CD4-positive, alpha-beta memory T cell (primary cell): ENCODE measurements around the gene SLC47A2. TPM values are rescaled to one million over a fixed set of nuclear protein-coding genes. Genes with fewer than 3 reads are reported as not detected.
A peak's percentile ranks its signal among the peaks of the same experiment; 100 is the strongest.

Experiments used
- CTCF ChIA-PET: fragments of 350-600 bp; sonication (Branson Sonifier 250); formaldehyde crosslinking; loops from one replicate; lab custom pipeline; 2021; ENCODE audit warnings: inconsistent platforms; ENCODE audit not compliant: partially characterized antibody; lab: Charles Lee
- POLR2A ChIA-PET: fragments of 350-600 bp; sonication (Branson Sonifier 250); formaldehyde crosslinking; loops from one replicate; lab custom pipeline; 2021; ENCODE audit not compliant: partially characterized antibody; lab: Charles Lee
- DNase-seq, 5 donors: peaks; one replicate each; pipeline versions ENCODE4 v3.0.0 to v3.0.0-alpha.2; 2020 to 2022; ENCODE audit warnings: mixed read lengths in 1 of 5
- H3K27ac ChIP-seq: one replicate; pipeline ENCODE4 v1.7.0; 2013; ENCODE audit warnings: low read depth, low read length
- H3K27me3 ChIP-seq: 2 replicates; pipeline ENCODE4 v1.7.0; 2013; ENCODE audit warnings: mild to moderate bottlenecking, low read length, moderate library complexity; ENCODE audit not compliant: insufficient read depth
- H3K36me3 ChIP-seq: 2 replicates; pipeline ENCODE4 v1.7.0; 2013; ENCODE audit warnings: mild to moderate bottlenecking, low read length, moderate library complexity; ENCODE audit not compliant: insufficient read depth
- H3K4me1 ChIP-seq: 2 replicates; pipeline ENCODE4 v1.7.0; 2013; ENCODE audit warnings: mild to moderate bottlenecking, low read length, moderate library complexity; ENCODE audit not compliant: insufficient read depth
- H3K4me3 ChIP-seq, 2 donors: one replicate each; pipeline ENCODE4 v1.7.0; 2013; ENCODE audit warnings: low read length in 2 of 2, mild to moderate bottlenecking in 1 of 2
- H3K9me3 ChIP-seq, 2 donors: one replicate each; pipeline ENCODE4 v1.7.0; 2013; ENCODE audit warnings: low read length in 2 of 2, control low read depth in 1 of 2; ENCODE audit not compliant: control insufficient read depth in 1 of 2
- H3K27ac Mint-ChIP-seq, 7 donors: one replicate each; pipeline ENCODE4 v1.8.0; 2020 to 2021; ENCODE audit warnings: mixed read lengths in 7 of 7, mild to moderate bottlenecking in 6 of 7, inconsistent platforms in 3 of 7, moderate library complexity in 3 of 7
- H3K27me3 Mint-ChIP-seq, 2 donors: one replicate each; pipeline ENCODE4 v1.8.0; 2020 to 2021; ENCODE audit warnings: mixed read lengths in 2 of 2
- H3K36me3 Mint-ChIP-seq, 2 donors: one replicate each; pipeline ENCODE4 v1.8.0; 2020 to 2021; ENCODE audit warnings: mixed read lengths in 2 of 2, inconsistent platforms in 1 of 2, mild to moderate bottlenecking in 1 of 2
- H3K4me1 Mint-ChIP-seq, 4 donors: one replicate each; pipeline ENCODE4 v1.8.0; 2020 to 2021; ENCODE audit warnings: mixed read lengths in 4 of 4, mild to moderate bottlenecking in 1 of 4
- H3K4me3 Mint-ChIP-seq, 8 donors: one replicate each; pipeline ENCODE4 v1.8.0; 2020 to 2021; ENCODE audit warnings: mixed read lengths in 8 of 8, mild to moderate bottlenecking in 7 of 8, moderate library complexity in 6 of 8, inconsistent platforms in 3 of 8
- H3K9me3 Mint-ChIP-seq, 8 donors: one replicate each; pipeline ENCODE4 v1.8.0; 2020 to 2021; ENCODE audit warnings: mixed read lengths in 8 of 8, mild to moderate bottlenecking in 5 of 8, inconsistent platforms in 3 of 8, moderate library complexity in 1 of 8
- intact Hi-C: fragments of 100-400 bp; cut with micrococcal nuclease; formaldehyde crosslinking; loops from one replicate; pipeline ENCODE4 v1.15.1; 2023
- polyA plus RNA-seq, 2 donors: library from polyadenylated mRNA; unstranded; fragments of 300-500 nt; fragmentation: Illumina TruSeq; gene quantifications; one replicate each; pipeline ENCODE4 v1.2.3, GENCODE V29; 2021
- total RNA-seq, 2 experiments: library from RNA; stranded (reverse); gene quantifications; one replicate each; pipeline ENCODE4 v1.2.3, GENCODE V29; 2021

The SLC47A2 gene
- total and polyA plus RNA-seq, 4 experiments from 2014 or later: not detected

DNA sequence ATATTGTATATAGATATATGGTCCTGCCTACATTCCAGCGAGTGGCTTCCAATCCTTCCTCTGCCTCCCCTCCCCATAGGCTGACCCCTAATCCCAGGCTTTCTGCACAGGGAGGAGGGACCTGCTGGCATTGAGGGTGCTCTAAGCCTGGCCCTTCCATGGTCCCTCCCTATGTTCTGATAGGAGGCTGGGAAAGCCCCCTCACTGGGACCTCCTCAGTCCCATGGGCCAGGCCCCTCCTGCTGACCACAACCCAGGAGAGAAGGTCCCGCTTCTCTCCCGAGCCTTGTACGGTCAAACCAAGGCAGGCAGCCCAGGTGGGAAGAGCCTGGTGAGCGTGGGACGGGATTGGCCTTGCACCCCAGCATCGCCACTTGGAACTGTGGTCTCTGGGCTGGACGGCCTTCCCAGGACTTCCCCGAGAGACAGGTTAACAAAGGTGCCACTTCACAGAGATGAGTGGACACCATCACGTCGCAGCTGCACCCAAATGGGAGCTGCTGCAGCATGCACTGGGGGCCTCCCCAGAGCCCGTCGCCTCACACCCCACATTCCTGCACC, 30.9 kb upstream of the SLC47A2 start:
- POLR2A ChIA-PET: no interaction called here
- CTCF ChIA-PET: interaction anchor here (1.0 to 2.9 kb wide), 3 partner anchors 8 to 19 kb away, joined by 3 to 26 read pairs (median 5); no protein-coding TSS in a partner anchor
- peaks cover 8% of the 10 kb centered on the region for H3K4me1 ChIP-seq
- DNase-seq: peak in 1 of 5 donors; percentile 2
- Mint-ChIP-seq H3K36me3 (no peaks in the 10 kb centered on the region), H3K9me3 (no peaks in the 10 kb centered on the region), H3K27ac (no peak overlapping the region), H3K4me1 (peaks cover 3 to 10% (median 5%) of the 10 kb centered on the region in 4 donors), H3K4me3 (peak overlapping the region in 1 of 8 donors; percentile 28), H3K27me3 (peaks cover 3 to 8% of the 10 kb centered on the region in 2 donors)
- intact Hi-C loops: no loop called here
- no peaks in the 10 kb centered on the region for H3K9me3 ChIP-seq
- no peak overlapping the region for H3K4me3 ChIP-seq
- H3K27me3 ChIP-seq: no peaks in the 10 kb centered on the region
- no peaks in the 10 kb centered on the region for H3K36me3 ChIP-seq
- no peak overlapping the region for H3K27ac ChIP-seq

DNA sequence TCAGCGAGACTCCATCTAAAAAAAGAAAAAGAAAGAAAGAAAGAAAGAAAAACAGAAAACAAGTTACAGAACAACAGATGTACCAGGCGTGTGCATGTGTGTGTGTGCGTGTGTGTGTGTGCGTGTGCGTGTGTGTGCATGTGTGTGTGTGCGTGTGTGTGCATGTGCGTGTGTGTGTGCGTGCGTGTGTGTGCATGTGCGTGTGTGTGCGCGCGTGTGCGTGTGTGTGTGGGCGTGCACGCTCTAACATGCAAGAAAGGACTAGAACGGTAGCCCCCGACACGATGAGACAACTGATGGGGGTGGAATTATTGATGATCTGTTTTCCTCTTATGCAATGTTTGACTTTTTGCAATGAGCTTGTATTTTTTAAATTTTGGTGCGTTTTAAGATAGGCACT, 30.1 kb upstream of the SLC47A2 start:
- intact Hi-C loops: no loop called here
- no peaks in the 10 kb centered on the region for H3K27me3 ChIP-seq
- no peaks in the 10 kb centered on the region for H3K36me3 ChIP-seq
- peaks cover 8% of the 10 kb centered on the region for H3K4me1 ChIP-seq
- POLR2A ChIA-PET: interaction anchor here (1.2 kb wide), 1 partner anchor 16 kb away, joined by 3 read pairs; no protein-coding TSS in a partner anchor
- H3K4me3 Mint-ChIP-seq: no peak overlapping the region
- CTCF ChIA-PET: interaction anchor here (1.0 to 6.3 kb wide), 5 partner anchors 8 to 20 kb away, joined by 3 to 63 read pairs (median 15); no protein-coding TSS in a partner anchor
- no peaks in the 10 kb centered on the region for H3K9me3 Mint-ChIP-seq
- no peak overlapping the region for H3K27ac ChIP-seq
- H3K36me3 Mint-ChIP-seq: no peaks in the 10 kb centered on the region
- DNase-seq: peak in 1 of 5 donors; percentile 6
- peaks cover 3 to 8% of the 10 kb centered on the region in 2 donors for H3K27me3 Mint-ChIP-seq
- no peak overlapping the region for H3K27ac Mint-ChIP-seq
- H3K4me1 Mint-ChIP-seq: peaks cover 3 to 10% (median 5%) of the 10 kb centered on the region in 4 donors
- H3K4me3 ChIP-seq: no peak overlapping the region
- no peaks in the 10 kb centered on the region for H3K9me3 ChIP-seq

DNA sequence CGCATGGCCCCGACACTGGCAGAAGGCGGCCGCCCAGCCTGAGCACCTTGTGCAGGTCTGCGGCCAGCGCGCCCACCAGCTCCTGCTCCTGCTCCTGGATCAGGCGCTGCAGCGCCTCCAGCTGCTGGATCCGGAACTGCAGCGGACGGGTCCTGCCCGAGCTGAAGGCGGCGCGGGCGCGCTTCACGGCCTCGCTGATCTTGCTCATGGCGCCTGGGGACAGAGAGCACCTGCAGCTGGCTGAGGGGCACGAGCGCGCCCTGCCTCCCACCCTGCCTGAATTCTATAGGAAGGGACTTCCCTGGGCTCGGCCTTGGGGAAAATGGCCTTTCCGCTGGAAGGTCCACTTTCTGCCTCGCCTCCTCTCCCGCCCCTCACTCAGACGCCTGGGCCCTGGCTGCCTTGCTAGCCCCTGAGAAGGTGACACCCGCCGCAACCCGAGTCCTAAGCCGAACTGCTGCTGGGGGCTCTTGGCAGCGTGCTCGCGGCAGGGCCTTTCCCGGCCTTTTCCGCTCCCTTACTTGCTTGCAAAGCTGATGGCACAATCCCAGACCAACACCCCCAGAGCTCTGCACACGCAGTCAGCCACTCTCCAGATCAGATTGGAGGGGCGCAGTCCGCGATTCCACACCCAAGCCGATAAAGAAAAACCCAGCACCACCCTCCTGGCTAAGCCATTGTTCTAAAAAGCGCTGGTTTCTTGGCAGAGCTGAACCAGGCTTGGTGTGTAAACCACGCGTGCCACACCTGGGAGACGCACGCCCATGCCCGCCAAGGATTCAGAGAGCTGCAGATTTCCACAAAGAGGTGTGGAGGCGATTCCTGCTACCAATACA, 28.8 kb upstream of the SLC47A2 start:
- Histone ChIP-seq H3K27ac (no peak overlapping the region), H3K27me3 (no peaks in the 10 kb centered on the region), H3K36me3 (no peaks in the 10 kb centered on the region), H3K4me3 (no peak overlapping the region), H3K9me3 (no peaks in the 10 kb centered on the region), H3K4me1 (peaks cover 8% of the 10 kb centered on the region)
- peak; percentile 78 to 82 (median 79) for DNase-seq
- Mint-ChIP-seq H3K4me1 (peaks cover 3 to 9% (median 4%) of the 10 kb centered on the region in 4 donors), H3K27ac (no peak overlapping the region), H3K9me3 (no peaks in the 10 kb centered on the region), H3K4me3 (peak overlapping the region in 7 of 8 donors; percentile 40 to 71 (median 54)), H3K36me3 (no peaks in the 10 kb centered on the region), H3K27me3 (peaks cover 3 to 7% of the 10 kb centered on the region in 2 donors)
- ChIA-PET CTCF (interaction anchor here (0.7 to 6.3 kb wide), 26 partner anchors 9 to 282 kb away, joined by 3 to 63 read pairs (median 4); partner anchors contain the start of gene ALDH3A2), POLR2A (interaction anchor here (1.0 to 1.3 kb wide), 5 partner anchors 8 to 97 kb away, joined by 3 to 5 read pairs (median 3); no protein-coding TSS in a partner anchor)
- intact Hi-C loops: loop anchor here (1.0 kb wide), 1 partner anchor 231 kb away; no protein-coding TSS in a partner anchor

DNA sequence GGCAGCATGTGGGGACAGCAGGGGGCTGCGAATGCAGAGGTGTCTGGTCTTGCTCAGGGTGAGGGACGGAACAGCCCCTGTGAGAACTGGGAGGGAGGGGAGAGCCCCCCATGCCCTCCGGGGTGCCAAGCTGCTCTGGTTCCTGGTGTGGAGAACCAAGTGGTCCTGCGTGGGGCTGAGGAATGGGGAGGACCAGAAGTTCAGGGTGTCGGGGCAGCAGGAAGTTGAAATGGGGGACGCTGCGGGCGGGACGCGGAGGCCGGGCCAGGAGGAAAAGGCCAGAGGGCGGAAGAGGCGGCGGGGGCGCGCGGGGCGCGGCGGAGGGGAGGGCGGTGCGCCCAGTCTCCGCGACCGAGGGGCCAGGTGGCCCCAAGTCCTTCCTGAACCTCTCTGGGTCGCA, 28.1 kb upstream of the SLC47A2 start:
- intact Hi-C loops: no loop called here
- no peaks in the 10 kb centered on the region for H3K9me3 Mint-ChIP-seq
- Histone ChIP-seq H3K27ac (no peak overlapping the region), H3K27me3 (no peaks in the 10 kb centered on the region), H3K4me1 (peaks cover 8% of the 10 kb centered on the region), H3K36me3 (no peaks in the 10 kb centered on the region), H3K4me3 (peak overlapping the region in 1 of 2 donors; percentile 35), H3K9me3 (no peaks in the 10 kb centered on the region)
- H3K4me1 Mint-ChIP-seq: peaks cover 2 to 6% (median 3%) of the 10 kb centered on the region in 4 donors
- H3K27me3 Mint-ChIP-seq: peaks cover 2 to 5% of the 10 kb centered on the region in 2 donors
- no peaks in the 10 kb centered on the region for H3K36me3 Mint-ChIP-seq
- ChIA-PET POLR2A (interaction anchor here (1.0 to 1.3 kb wide), 4 partner anchors 9 to 97 kb away, joined by 3 to 5 read pairs (median 4); no protein-coding TSS in a partner anchor), CTCF (interaction anchor here (0.7 to 6.3 kb wide), 26 partner anchors 8 to 281 kb away, joined by 3 to 63 read pairs (median 4); partner anchors contain the start of gene ALDH3A2)
- peak in 2 of 5 donors; percentile 7 to 19 for DNase-seq
- H3K27ac Mint-ChIP-seq: no peak overlapping the region
- peak overlapping the region; percentile 53 to 79 (median 69) for H3K4me3 Mint-ChIP-seq

DNA sequence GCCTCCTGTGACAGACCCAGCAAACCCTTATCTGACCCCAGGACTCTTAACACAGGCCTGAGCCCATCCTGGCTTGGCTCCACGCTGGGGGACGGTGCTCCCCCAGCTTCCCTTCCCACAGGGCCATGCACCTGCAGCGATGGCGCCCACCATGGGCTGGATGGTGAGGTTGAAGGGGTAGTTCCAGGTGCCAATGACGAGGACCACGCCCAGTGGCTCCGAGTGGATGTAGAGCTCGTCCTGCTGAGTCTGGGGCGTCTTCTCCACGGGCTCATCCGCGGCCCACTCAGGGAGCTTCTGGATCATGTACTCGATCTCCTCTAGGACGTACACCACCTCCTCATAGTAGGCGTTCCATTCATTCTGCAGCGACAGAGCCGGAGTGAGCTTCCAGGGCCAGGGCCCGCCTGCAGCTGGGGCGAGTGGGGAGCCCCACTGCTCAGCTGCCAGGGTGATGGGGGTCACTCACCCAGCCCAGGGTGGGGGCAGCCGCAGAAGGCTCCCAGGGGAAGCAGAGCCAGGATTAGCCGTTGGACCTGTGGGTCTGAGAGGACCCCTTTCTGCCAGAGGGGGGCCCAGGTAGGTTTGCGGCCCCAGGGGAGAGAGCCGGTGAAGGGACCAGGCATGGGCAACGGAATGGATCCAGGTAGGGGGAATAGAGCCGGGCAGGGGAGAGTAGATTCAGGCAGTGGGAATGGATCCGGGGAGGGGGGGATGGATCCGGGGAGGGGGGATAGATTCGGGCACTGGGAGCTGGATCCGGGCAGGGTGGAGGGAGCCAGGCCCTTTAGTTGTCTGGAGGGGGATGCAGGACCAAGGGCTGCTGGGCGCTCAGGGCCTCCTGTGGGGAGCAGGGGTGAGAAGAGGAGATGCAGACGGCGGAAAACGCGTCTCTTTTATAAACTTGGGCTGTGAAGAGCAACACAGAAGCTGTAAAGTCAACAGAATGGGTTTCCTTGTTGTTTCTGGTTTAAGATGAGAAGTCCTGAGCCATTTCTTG, 27.0 kb upstream of the SLC47A2 start:
- DNase-seq: peak in 1 of 5 donors; percentile 7
- peaks cover 0 to 6% (median 2%) of the 10 kb centered on the region in 4 donors for H3K4me1 Mint-ChIP-seq
- no peaks in the 10 kb centered on the region for H3K27me3 Mint-ChIP-seq
- ChIA-PET POLR2A (no interaction called here), CTCF (interaction anchor here (0.8 to 6.3 kb wide), 7 partner anchors 16 to 226 kb away, joined by 3 to 63 read pairs (median 4); no protein-coding TSS in a partner anchor)
- Histone ChIP-seq H3K9me3 (no peaks in the 10 kb centered on the region), H3K36me3 (no peaks in the 10 kb centered on the region), H3K4me1 (peaks cover 8% of the 10 kb centered on the region), H3K27ac (no peak overlapping the region), H3K4me3 (no peak overlapping the region), H3K27me3 (no peaks in the 10 kb centered on the region)
- H3K36me3 Mint-ChIP-seq: no peaks in the 10 kb centered on the region
- intact Hi-C loops: no loop called here
- peak overlapping the region in 3 of 8 donors; percentile 26 to 66 (median 66) for H3K4me3 Mint-ChIP-seq
- H3K9me3 Mint-ChIP-seq: no peaks in the 10 kb centered on the region
- no peak overlapping the region for H3K27ac Mint-ChIP-seq

DNA sequence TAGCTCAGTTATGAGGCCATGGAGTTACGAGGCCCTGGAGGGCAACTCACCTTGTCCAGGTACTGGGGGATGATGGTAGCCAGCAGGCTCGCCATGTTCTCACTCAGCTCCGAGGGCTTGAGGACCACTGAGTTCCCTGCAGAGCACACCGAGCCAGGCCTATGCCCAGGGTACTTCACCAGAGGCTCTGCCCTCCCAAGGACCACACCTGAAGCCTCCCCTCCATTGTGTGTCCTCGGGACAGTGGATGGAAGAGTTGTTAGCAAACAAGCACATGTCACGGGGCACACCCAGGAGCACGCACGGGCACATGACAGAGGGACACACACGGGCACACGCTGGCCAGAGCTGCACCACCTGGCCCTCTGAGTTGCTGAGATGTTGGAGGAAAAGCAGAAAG, 26.1 kb upstream of the SLC47A2 start:
- no peaks in the 10 kb centered on the region for H3K9me3 ChIP-seq
- H3K4me1 ChIP-seq: peaks cover 8% of the 10 kb centered on the region
- DNase-seq: peak in 1 of 5 donors; percentile 1
- H3K27me3 ChIP-seq: no peaks in the 10 kb centered on the region
- H3K27ac ChIP-seq: no peak overlapping the region
- intact Hi-C loops: no loop called here
- no peaks in the 10 kb centered on the region for H3K36me3 ChIP-seq
- peak overlapping the region in 1 of 7 donors; percentile 35 for H3K27ac Mint-ChIP-seq
- H3K36me3 Mint-ChIP-seq: no peaks in the 10 kb centered on the region
- H3K27me3 Mint-ChIP-seq: no peaks in the 10 kb centered on the region
- H3K4me3 Mint-ChIP-seq: peak overlapping the region in 4 of 8 donors; percentile 18 to 50 (median 48)
- H3K9me3 Mint-ChIP-seq: no peaks in the 10 kb centered on the region
- CTCF ChIA-PET: interaction anchor here (1.1 to 6.3 kb wide), 3 partner anchors 20 to 225 kb away, joined by 3 to 63 read pairs (median 3); no protein-coding TSS in a partner anchor
- H3K4me1 Mint-ChIP-seq: peaks cover 0 to 6% (median 2%) of the 10 kb centered on the region in 4 donors
- POLR2A ChIA-PET: no interaction called here
- no peak overlapping the region for H3K4me3 ChIP-seq
